ENCODE data around the gene UPF3B. TPM values are rescaled to one million over a fixed set of nuclear protein-coding genes. Genes with fewer than 3 reads are reported as not detected.
"Not testable (repeated sequence)": the region's sequence is repeated elsewhere in the genome, so short reads cannot be mapped to it uniquely, and the experiment has no call there.

The UPF3B gene
- total and polyA plus RNA-seq, 9 of the 15 experiments (the other 6 are each of a cell fraction or from before 2014, with no cell fraction given), result 17.6 to 57.0 (median 32.3) TPM

- POLR2A ChIA-PET, result interaction anchor here (0.6 to 1.2 kb wide), 5 partner anchors 9 to 101 kb away, joined by 3 to 5 read pairs (median 4); partner anchors contain the start of gene RPL39
- H3K4me1 ChIP-seq (replicated peaks in 1 of 2; ENCODE audit: control insufficient read depth in 2 of 2, insufficient read depth in 2 of 2, low read length in 2 of 2); H3K79me2 ChIP-seq (ENCODE audit: control insufficient read depth, insufficient read depth, low read length); H4K20me1 ChIP-seq (replicated peaks; ENCODE audit: control insufficient read depth, insufficient read depth, low read length); in situ Hi-C loops (cut with MboI); H3K27me3 ChIP-seq (ENCODE audit: control insufficient read depth in 2 of 2, insufficient read depth in 2 of 2, low read length in 2 of 2); H3K9me1 ChIP-seq (ENCODE audit: control insufficient read depth, insufficient read depth, low read length); H3K4me3 ChIP-seq; H3K4me2 ChIP-seq (ENCODE audit: insufficient read depth, low read length); intact Hi-C loops (cut with micrococcal nuclease); ATAC-seq; CTCF ChIA-PET (ENCODE audit: low intra/inter-chr PET ratio); H3K9ac ChIP-seq (ENCODE audit: insufficient read depth in 1 of 2, low read depth in 2 of 2, low read length in 2 of 2); H3K36me3 ChIP-seq (ENCODE audit: control insufficient read depth, insufficient read depth, low read length); FAIRE-seq; BruUV-seq (replicated peaks); H3K27ac ChIP-seq (ENCODE audit: extremely low read depth, low read depth, low read length); H3K9me3 ChIP-seq (replicated peaks; ENCODE audit: control insufficient read depth, insufficient read depth, low read depth, low read length): not testable (repeated sequence)
- 31% methylated on average over 14 of the region's 16 CpGs for WGBS (ENCODE audit: insufficient coverage, low coverage, missing lambda C conversion rate)
- TF ChIP-seq CBFA2T3 (IDR thresholded peaks at IDR 0.05), result peak; percentile 45
- TF ChIP-seq TCF3 (CRISPR knock-in tag; IDR thresholded peaks at IDR 0.05), result peak; percentile 18; the same call in 1 of the 2 replicates
- TF ChIP-seq SOX6 (IDR thresholded peaks at IDR 0.05), result peak; percentile 34; the same call in 1 of the 2 replicates
- peak overlapping the region; percentile 65; the same call in 1 of the 2 replicates for H2AFZ ChIP-seq (ENCODE audit: low read depth, low read length)
- DNase-seq (ENCODE audit: extremely low read depth in 1 of 4, low spot score in 3 of 4), result peak in 1 of 4 experiments; percentile 11
These were observed 39.4 kb upstream of the UPF3B start for GRCh38 chrX:119891961-119892692.

- H3K9me3 ChIP-seq (replicated peaks; ENCODE audit: control insufficient read depth, insufficient read depth, low read depth, low read length); H3K27ac ChIP-seq (ENCODE audit: extremely low read depth, low read depth, low read length); intact Hi-C loops (cut with micrococcal nuclease); H3K4me2 ChIP-seq (ENCODE audit: insufficient read depth, low read length); H3K36me3 ChIP-seq (ENCODE audit: control insufficient read depth, insufficient read depth, low read length); CTCF ChIA-PET (ENCODE audit: low intra/inter-chr PET ratio); in situ Hi-C loops (cut with MboI); H3K27me3 ChIP-seq (ENCODE audit: control insufficient read depth in 2 of 2, insufficient read depth in 2 of 2, low read length in 2 of 2); H3K9me1 ChIP-seq (ENCODE audit: control insufficient read depth, insufficient read depth, low read length); H4K20me1 ChIP-seq (replicated peaks; ENCODE audit: control insufficient read depth, insufficient read depth, low read length); H3K4me3 ChIP-seq; H3K79me2 ChIP-seq (ENCODE audit: control insufficient read depth, insufficient read depth, low read length); FAIRE-seq; BruUV-seq (replicated peaks); H3K9ac ChIP-seq (ENCODE audit: insufficient read depth in 1 of 2, low read depth in 2 of 2, low read length in 2 of 2); DNase-seq (ENCODE audit: extremely low read depth in 1 of 4, low spot score in 3 of 4); H3K4me1 ChIP-seq (replicated peaks in 1 of 2; ENCODE audit: control insufficient read depth in 2 of 2, insufficient read depth in 2 of 2, low read length in 2 of 2); H2AFZ ChIP-seq (ENCODE audit: low read depth, low read length); ATAC-seq: not testable (repeated sequence)
- 95% methylated on average over 4 of the region's 36 CpGs for WGBS (ENCODE audit: insufficient coverage, low coverage, missing lambda C conversion rate)
- POLR2A ChIA-PET, result interaction anchor here (0.6 kb wide), 1 partner anchor 10 kb away, joined by 3 read pairs; no protein-coding TSS in a partner anchor
These were observed 37.9 kb upstream of the UPF3B start for GRCh38 chrX:119890626-119891025.
